ENCODE results near the gene ATP8B3.

DNA sequence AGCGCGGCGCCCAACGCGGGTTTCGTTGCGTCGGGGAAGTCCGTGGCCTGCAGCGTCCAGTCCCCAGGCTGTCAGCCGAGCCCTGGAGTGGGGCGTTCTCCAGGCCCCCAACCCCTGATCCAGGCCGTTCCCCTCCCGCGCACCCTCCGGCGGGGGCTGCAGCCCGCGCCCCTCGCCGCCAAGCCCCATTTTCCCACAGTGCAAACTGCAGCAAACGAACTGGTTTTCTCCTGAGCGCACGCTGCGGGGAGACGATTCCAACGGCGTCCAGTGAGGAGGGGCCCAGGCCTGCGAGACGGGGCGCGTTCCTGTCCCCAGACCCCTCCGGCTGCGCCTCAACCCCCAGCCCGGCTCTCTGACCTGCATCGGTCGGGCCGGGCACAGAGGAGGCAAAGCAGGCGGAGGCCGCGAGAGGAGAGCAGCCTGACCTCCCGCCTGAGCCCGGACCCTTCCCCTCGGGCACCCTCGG is 63.2 kb downstream of the ATP8B3 start:
- peak; percentile 92 for TF ChIP-seq EZH2 (IDR thresholded peaks at IDR 0.05; ENCODE audit: insufficient read depth, low read length)
- TF ChIP-seq, protein P1, sequence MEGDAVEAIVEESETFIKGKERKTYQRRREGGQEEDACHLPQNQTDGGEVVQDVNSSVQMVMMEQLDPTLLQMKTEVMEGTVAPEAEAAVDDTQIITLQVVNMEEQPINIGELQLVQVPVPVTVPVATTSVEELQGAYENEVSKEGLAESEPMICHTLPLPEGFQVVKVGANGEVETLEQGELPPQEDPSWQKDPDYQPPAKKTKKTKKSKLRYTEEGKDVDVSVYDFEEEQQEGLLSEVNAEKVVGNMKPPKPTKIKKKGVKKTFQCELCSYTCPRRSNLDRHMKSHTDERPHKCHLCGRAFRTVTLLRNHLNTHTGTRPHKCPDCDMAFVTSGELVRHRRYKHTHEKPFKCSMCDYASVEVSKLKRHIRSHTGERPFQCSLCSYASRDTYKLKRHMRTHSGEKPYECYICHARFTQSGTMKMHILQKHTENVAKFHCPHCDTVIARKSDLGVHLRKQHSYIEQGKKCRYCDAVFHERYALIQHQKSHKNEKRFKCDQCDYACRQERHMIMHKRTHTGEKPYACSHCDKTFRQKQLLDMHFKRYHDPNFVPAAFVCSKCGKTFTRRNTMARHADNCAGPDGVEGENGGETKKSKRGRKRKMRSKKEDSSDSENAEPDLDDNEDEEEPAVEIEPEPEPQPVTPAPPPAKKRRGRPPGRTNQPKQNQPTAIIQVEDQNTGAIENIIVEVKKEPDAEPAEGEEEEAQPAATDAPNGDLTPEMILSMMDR (IDR thresholded peaks at IDR 0.05; ENCODE audit: insufficient read depth, low read depth, low read length), result no peak
